ENCODE data around the gene SERPINA10. TPM values are rescaled to one million over a fixed set of nuclear protein-coding genes. Genes with fewer than 3 reads are reported as not detected.
"Not testable (repeated sequence)": the region's sequence is repeated elsewhere in the genome, so short reads cannot be mapped to it uniquely, and the experiment has no call there.

SERPINA10 gene
- total RNA-seq, 4 donors from 2014 or later = not detected

GRCh38 chr14:94269156-94269555, 23.9 kb downstream of the SERPINA10 start:
- no peak for DNase-seq
- TF ChIP-seq CTCF (IDR thresholded peaks at IDR 0.05) (no peak), POLR2A (IDR thresholded peaks at IDR 0.05) (no peak)

GRCh38 chr14:94268582-94268981, 24.5 kb downstream of the SERPINA10 start:
- H3K4me3 ChIP-seq (replicated peaks in 1 of 3); H3K27me3 ChIP-seq; H3K27ac ChIP-seq; H3K36me3 ChIP-seq; H3K9me3 ChIP-seq; DNase-seq; H3K4me1 ChIP-seq; intact Hi-C loops (cut with DNase I): not testable (repeated sequence)
- 91 to 93% methylated on average over 7 of the region's 7 CpGs for WGBS, 2 donors

More at GRCh38 chr14:94269156-94269555, 23.9 kb downstream of the SERPINA10 start:
- Histone ChIP-seq H3K27ac (no peak overlapping the region), H3K36me3 (no peaks in the 10 kb centered on the region), H3K4me3 (replicated peaks in 1 of 3) (no peak overlapping the region), H3K9me3 (no peaks in the 10 kb centered on the region), H3K4me1 (no peaks in the 10 kb centered on the region), H3K27me3 (no peaks in the 10 kb centered on the region)
- 79 to 87% methylated on average over 10 of the region's 10 CpGs for WGBS, 2 donors
- intact Hi-C loops (cut with DNase I) = no loop called here

GRCh38 chr14:94267352-94267751, 25.7 kb downstream of the SERPINA10 start:
- H3K4me1 ChIP-seq = no peaks in the 10 kb centered on the region
- no peaks in the 10 kb centered on the region for H3K27me3 ChIP-seq
- H3K4me3 ChIP-seq (replicated peaks in 1 of 3) = no peak overlapping the region
- TF ChIP-seq POLR2A (IDR thresholded peaks at IDR 0.05) (no peak), CTCF (IDR thresholded peaks at IDR 0.05) (no peak)
- H3K9me3 ChIP-seq = no peaks in the 10 kb centered on the region
- no peak overlapping the region for H3K27ac ChIP-seq
- WGBS, 2 donors = 86 to 95% methylated on average over 1 of the region's 1 CpG
- no peak for DNase-seq
- intact Hi-C loops (cut with DNase I) = no loop called here
- no peaks in the 10 kb centered on the region for H3K36me3 ChIP-seq

GRCh38 chr14:94264195-94264594, 28.9 kb downstream of the SERPINA10 start:
- H3K9me3 ChIP-seq; DNase-seq; H3K36me3 ChIP-seq; H3K27me3 ChIP-seq; intact Hi-C loops (cut with DNase I); H3K4me3 ChIP-seq (replicated peaks in 1 of 3); H3K4me1 ChIP-seq; H3K27ac ChIP-seq: not testable (repeated sequence)
- 60 to 86% methylated on average over 3 of the region's 3 CpGs for WGBS, 2 donors

GRCh38 chr14:94244182-94244581, 48.9 kb downstream of the SERPINA10 start:
- 87 to 89% methylated on average over 2 of the region's 2 CpGs for WGBS, 2 donors
- H3K36me3 ChIP-seq = no peaks in the 10 kb centered on the region
- no peaks in the 10 kb centered on the region for H3K4me1 ChIP-seq
- H3K9me3 ChIP-seq = no peaks in the 10 kb centered on the region
- H3K27ac ChIP-seq = no peak overlapping the region
- H3K4me3 ChIP-seq (replicated peaks in 1 of 3) = no peak overlapping the region
- TF ChIP-seq CTCF (IDR thresholded peaks at IDR 0.05) (no peak), POLR2A (IDR thresholded peaks at IDR 0.05) (no peak)
- intact Hi-C loops (cut with DNase I) = no loop called here
- H3K27me3 ChIP-seq = no peaks in the 10 kb centered on the region
- no peak for DNase-seq

- Histone ChIP-seq H3K4me1 (no peaks in the 10 kb centered on the region), H3K9me3 (no peaks in the 10 kb centered on the region), H3K27ac (no peak overlapping the region), H3K36me3 (no peaks in the 10 kb centered on the region), H3K27me3 (no peaks in the 10 kb centered on the region), H3K4me3 (replicated peaks in 1 of 3) (no peak overlapping the region)
- TF ChIP-seq POLR2A (IDR thresholded peaks at IDR 0.05) = no peak
- TF ChIP-seq CTCF (IDR thresholded peaks at IDR 0.05) = no peak
- WGBS, 2 donors = 97 to 99% methylated on average over 2 of the region's 2 CpGs
- no peak for DNase-seq
- intact Hi-C loops (cut with DNase I) = no loop called here
These were observed 53.7 kb downstream of the SERPINA10 start for GRCh38 chr14:94239406-94239805.

All from thyroid gland (tissue), 4 donors.